Right ventricle myocardium inferior (tissue), 1 donor: ENCODE results near the gene NACC2. TPM values are rescaled to one million over a fixed set of nuclear protein-coding genes. Genes with fewer than 3 reads are reported as not detected.

ENCODE experiments used
- ATAC-seq: fragments of 200-7000 bp; cut with Tn5 transposase; one replicate; pipeline ENCODE4 v1.9.1; 2020; ENCODE audit warnings: mild to moderate bottlenecking, moderate library complexity
- DNase-seq: peaks from one replicate; pipeline ENCODE4 v3.0.0; 2021; ENCODE audit errors: missing footprints
- intact Hi-C: fragments of 100-400 bp; cut with DNase I; formaldehyde crosslinking; loops from one replicate; pipeline ENCODE4 v1.11.0; 2022
- total RNA-seq: library from RNA; stranded (reverse); fragmentation: NEBNext Ultra II Directional; extraction: Animal tissue kit (Norgen Biotek cat#: 25700); gene quantifications from one replicate; pipeline ENCODE4 v1.2.1, GENCODE V29; 2021
- donor health status: DM: no; HTN: yes; CAD: no; lungs with severe emphysema.

Gene NACC2
- total RNA-seq, 1 donor from 2014 or later: 37.0 TPM

- intact Hi-C loops: loop anchor here (2.0 kb wide), 1 partner anchor 31 kb away; the partner anchor contains the start of gene TMEM250
- no peak for ATAC-seq
- DNase-seq: no peak
Measured at GRCh38 chr9:136087741-136088480, 7.2 kb downstream of the NACC2 start.

- ATAC-seq (no peak), DNase-seq (no peak)
- intact Hi-C loops: loop anchor here (2.0 kb wide), 1 partner anchor 32 kb away; the partner anchor contains the start of gene TMEM250
Measured at GRCh38 chr9:136086951-136087740, 7.9 kb downstream of the NACC2 start.

- ATAC-seq: peak; percentile 14
- intact Hi-C loops: loop anchor here (2.0 kb wide), 1 partner anchor 32 kb away; the partner anchor contains the start of gene TMEM250
- no peak for DNase-seq
Measured at GRCh38 chr9:136086213-136086881, 8.7 kb downstream of the NACC2 start.

GRCh38 chr9:136085815-136086212 lies 9.3 kb downstream of the NACC2 start:
- ATAC-seq (peak; percentile 85), DNase-seq (peak; percentile 81)
- intact Hi-C loops: loop anchor here (2.0 kb wide), 1 partner anchor 33 kb away; the partner anchor contains the start of gene TMEM250

- intact Hi-C loops: no loop called here
- ATAC-seq (no peak), DNase-seq (no peak)
Measured at GRCh38 chr9:136084063-136084944, 10.8 kb downstream of the NACC2 start.

- intact Hi-C loops: no loop called here
- no peak for ATAC-seq
- no peak for DNase-seq
Measured at GRCh38 chr9:136083558-136084062, 11.5 kb downstream of the NACC2 start.

- DNase-seq (no peak), ATAC-seq (no peak)
- intact Hi-C loops: no loop called here
Measured at GRCh38 chr9:136082496-136083361, 12.4 kb downstream of the NACC2 start.

- no peak for ATAC-seq
- DNase-seq: no peak
- intact Hi-C loops: no loop called here
Measured at GRCh38 chr9:136081826-136082495, 13.1 kb downstream of the NACC2 start.

GRCh38 chr9:136081113-136081825 lies 13.8 kb downstream of the NACC2 start:
- ATAC-seq: peak; percentile 21
- DNase-seq: peak; percentile 77
- intact Hi-C loops: no loop called here

- DNase-seq (no peak), ATAC-seq (no peak)
- intact Hi-C loops: no loop called here
Measured at GRCh38 chr9:136080716-136081112, 14.4 kb downstream of the NACC2 start.

GRCh38 chr9:136079916-136080246 lies 15.2 kb downstream of the NACC2 start:
- intact Hi-C loops: no loop called here
- ATAC-seq (peak; percentile 17), DNase-seq (no peak)

GRCh38 chr9:136079211-136079915 lies 15.7 kb downstream of the NACC2 start:
- peak; percentile 62 for DNase-seq
- intact Hi-C loops: no loop called here
- ATAC-seq: no peak

GRCh38 chr9:136078498-136079011 lies 16.5 kb downstream of the NACC2 start:
- DNase-seq (peak; percentile 57), ATAC-seq (no peak)
- intact Hi-C loops: no loop called here

- DNase-seq (peak; percentile 22), ATAC-seq (no peak)
- intact Hi-C loops: no loop called here
Measured at GRCh38 chr9:136078024-136078423, 17.1 kb downstream of the NACC2 start.

- intact Hi-C loops: no loop called here
- ATAC-seq (no peak), DNase-seq (peak; percentile 58)
Measured at GRCh38 chr9:136077491-136077890, 17.6 kb downstream of the NACC2 start.
